ENCODE measurements around the gene PCDHB13.
"Not testable (repeated sequence)": the region's sequence is repeated elsewhere in the genome, so short reads cannot be mapped to it uniquely, and the experiment has no call there.

Gene PCDHB13

GRCh38 chr5:141213656-141214339 lies at the start of gene PCDHB13:
PCDHB13 (plus strand) TSS chr5:141213919; CDS start chr5:141214124, 205 bp downstream.
- ATAC-seq (ENCODE audit: low read depth); DNase-seq (ENCODE audit: low spot score in 2 of 2); H3K36me3 Mint-ChIP-seq; H3K4me1 Mint-ChIP-seq; H3K9me3 Mint-ChIP-seq; H3K27ac Mint-ChIP-seq: not testable (repeated sequence)
- Mint-ChIP-seq H3K27me3 (peaks cover 11% of the 10 kb centered on the region), H3K4me3 (peak within 1 kb of the TSS; percentile 29)

- Mint-ChIP-seq H3K27ac (peak within 1 kb of the TSS; percentile 3), H3K9me3 (peaks cover 4% of the 10 kb centered on the region), H3K36me3 (peaks cover 2% of the 10 kb centered on the region), H3K27me3 (peaks cover 6% of the 10 kb centered on the region), H3K4me3 (no peak within 1 kb of the TSS), H3K4me1 (peaks cover 3% of the 10 kb centered on the region)
- DNase-seq (ENCODE audit: low spot score in 2 of 2) = no peak
- ATAC-seq (ENCODE audit: low read depth) = no peak
Measured at GRCh38 chr5:141172381-141173204, 41.1 kb upstream of the PCDHB13 start, which contains the start of gene PCDHB7. PCDHB7 (plus strand) TSS chr5:141172644; CDS start chr5:141172836, 192 bp downstream.

GRCh38 chr5:141174291-141175104 lies 39.2 kb upstream of the PCDHB13 start:
- not testable (repeated sequence) for H3K4me3 Mint-ChIP-seq; H3K4me1 Mint-ChIP-seq; DNase-seq (ENCODE audit: low spot score in 2 of 2); ATAC-seq (ENCODE audit: low read depth); H3K36me3 Mint-ChIP-seq; H3K9me3 Mint-ChIP-seq; H3K27ac Mint-ChIP-seq; H3K27me3 Mint-ChIP-seq

- Mint-ChIP-seq H3K36me3 (no peaks in the 10 kb centered on the region), H3K4me3 (no peak overlapping the region), H3K27me3 (peaks cover 2% of the 10 kb centered on the region), H3K9me3 (peaks cover 3% of the 10 kb centered on the region), H3K4me1 (peaks cover 3% of the 10 kb centered on the region), H3K27ac (no peak overlapping the region)
- DNase-seq (ENCODE audit: low spot score in 2 of 2) (no peak), ATAC-seq (ENCODE audit: low read depth) (no peak)
Measured at GRCh38 chr5:141175933-141176332, 37.8 kb upstream of the PCDHB13 start.

- not testable (repeated sequence) for H3K4me3 Mint-ChIP-seq; ATAC-seq (ENCODE audit: low read depth); H3K27me3 Mint-ChIP-seq; H3K4me1 Mint-ChIP-seq; DNase-seq (ENCODE audit: low spot score in 2 of 2); H3K36me3 Mint-ChIP-seq; H3K27ac Mint-ChIP-seq; H3K9me3 Mint-ChIP-seq
Measured at GRCh38 chr5:141177577-141178191, 36.0 kb upstream of the PCDHB13 start, which contains the start of gene PCDHB8. PCDHB8 (plus strand) TSS chr5:141177790; CDS start chr5:141178035, 245 bp downstream.

- not testable (repeated sequence) for H3K4me1 Mint-ChIP-seq; H3K9me3 Mint-ChIP-seq; ATAC-seq (ENCODE audit: low read depth); DNase-seq (ENCODE audit: low spot score in 2 of 2); H3K36me3 Mint-ChIP-seq; H3K27me3 Mint-ChIP-seq; H3K27ac Mint-ChIP-seq; H3K4me3 Mint-ChIP-seq
Measured at GRCh38 chr5:141179371-141179770, 34.3 kb upstream of the PCDHB13 start.

GRCh38 chr5:141179876-141180275 lies 33.8 kb upstream of the PCDHB13 start:
- H3K9me3 Mint-ChIP-seq; H3K36me3 Mint-ChIP-seq; H3K27me3 Mint-ChIP-seq; H3K4me3 Mint-ChIP-seq; DNase-seq (ENCODE audit: low spot score in 2 of 2); H3K4me1 Mint-ChIP-seq; ATAC-seq (ENCODE audit: low read depth); H3K27ac Mint-ChIP-seq: not testable (repeated sequence)

GRCh38 chr5:141180313-141180712 lies 33.4 kb upstream of the PCDHB13 start:
- ATAC-seq (ENCODE audit: low read depth) = no peak
- no peaks in the 10 kb centered on the region for H3K4me1 Mint-ChIP-seq
- peaks cover 1% of the 10 kb centered on the region for H3K9me3 Mint-ChIP-seq
- no peak overlapping the region for H3K4me3 Mint-ChIP-seq
- DNase-seq (ENCODE audit: low spot score in 2 of 2) = no peak
- H3K27me3 Mint-ChIP-seq = peaks cover 6% of the 10 kb centered on the region
- no peak overlapping the region for H3K27ac Mint-ChIP-seq
- H3K36me3 Mint-ChIP-seq = peaks cover 2% of the 10 kb centered on the region

- peaks cover 4% of the 10 kb centered on the region for H3K4me1 Mint-ChIP-seq
- H3K27me3 Mint-ChIP-seq = peaks cover 10% of the 10 kb centered on the region
Measured at GRCh38 chr5:141182248-141182647, 31.5 kb upstream of the PCDHB13 start, which contains the start of gene PCDHB16. PCDHB16 (plus strand) TSS chr5:141182387; CDS start chr5:141182560, 173 bp downstream.

GRCh38 chr5:141184117-141184855 lies 29.4 kb upstream of the PCDHB13 start:
- not testable (repeated sequence) for ATAC-seq (ENCODE audit: low read depth); H3K9me3 Mint-ChIP-seq; H3K4me1 Mint-ChIP-seq; DNase-seq (ENCODE audit: low spot score in 2 of 2); H3K27ac Mint-ChIP-seq; H3K36me3 Mint-ChIP-seq; H3K4me3 Mint-ChIP-seq
- H3K27me3 Mint-ChIP-seq = peaks cover 12% of the 10 kb centered on the region

More at GRCh38 chr5:141182248-141182647, 31.5 kb upstream of the PCDHB13 start, which contains the start of gene PCDHB16:
- Mint-ChIP-seq H3K9me3 (peaks cover 4% of the 10 kb centered on the region), H3K4me3 (no peak within 1 kb of the TSS), H3K36me3 (peaks cover 5% of the 10 kb centered on the region), H3K27ac (no peak within 1 kb of the TSS)
- ATAC-seq (ENCODE audit: low read depth) (no peak), DNase-seq (ENCODE audit: low spot score in 2 of 2) (no peak)

- Mint-ChIP-seq H3K9me3 (peaks cover 8% of the 10 kb centered on the region), H3K4me1 (peaks cover 6% of the 10 kb centered on the region), H3K27ac (no peak within 1 kb of the TSS), H3K27me3 (peaks cover 12% of the 10 kb centered on the region), H3K4me3 (peak within 1 kb of the TSS; percentile 71), H3K36me3 (peaks cover 6% of the 10 kb centered on the region)
- DNase-seq (ENCODE audit: low spot score in 2 of 2) (no peak), ATAC-seq (ENCODE audit: low read depth) (no peak)
Measured at GRCh38 chr5:141186897-141187512, 26.7 kb upstream of the PCDHB13 start, which contains the start of gene PCDHB9. PCDHB9 (plus strand) TSS chr5:141187161; CDS start chr5:141187319, 158 bp downstream.

- not testable (repeated sequence) for H3K4me1 Mint-ChIP-seq; DNase-seq (ENCODE audit: low spot score in 2 of 2); H3K36me3 Mint-ChIP-seq; H3K27ac Mint-ChIP-seq; H3K4me3 Mint-ChIP-seq; ATAC-seq (ENCODE audit: low read depth)
- Mint-ChIP-seq H3K27me3 (peaks cover 12% of the 10 kb centered on the region), H3K9me3 (peaks cover 13% of the 10 kb centered on the region)
Measured at GRCh38 chr5:141188682-141189081, 25.0 kb upstream of the PCDHB13 start.
